Nephron progenitor cell (in vitro differentiated cells): ENCODE data around the gene MAN2C1.

Experiments
- DNase-seq: peaks from one replicate; pipeline ENCODE4 v3.0.0; 2021
- H3K27ac Mint-ChIP-seq: 2 replicates; pipeline ENCODE4 v1.8.0; 2021; ENCODE audit warnings: mild to moderate bottlenecking, moderate library complexity, mixed read lengths
- H3K27me3 Mint-ChIP-seq: 2 replicates; pipeline ENCODE4 v1.8.0; 2021; ENCODE audit warnings: mild to moderate bottlenecking, low read depth, mixed read lengths; ENCODE audit not compliant: poor library complexity
- H3K36me3 Mint-ChIP-seq: 2 replicates; pipeline ENCODE4 v1.8.0; 2021; ENCODE audit warnings: low read depth, mixed read lengths
- H3K4me1 Mint-ChIP-seq: 2 replicates; pipeline ENCODE4 v1.8.0; 2021; ENCODE audit warnings: mixed read lengths
- H3K4me3 Mint-ChIP-seq: 2 replicates; pipeline ENCODE4 v1.8.0; 2021; ENCODE audit warnings: mild to moderate bottlenecking, moderate library complexity, mixed read lengths
- H3K9me3 Mint-ChIP-seq: 2 replicates; pipeline ENCODE4 v1.8.0; 2021; ENCODE audit warnings: mild to moderate bottlenecking, moderate library complexity, mixed read lengths
- CTCF ChIP-seq: fragments of 200-600 bp; sonication (generic); IDR thresholded peaks from 2 replicates; pipeline ENCODE4 v1.5.0; 2021; ENCODE audit warnings: antibody characterized with exemption

MAN2C1 gene

GRCh38 chr15:75367913-75368688 lies at the start of gene MAN2C1:
TSS of gene MAN2C1 (minus strand) at chr15:75368607. CDS start at chr15:75368583, 24 bp downstream.
- peaks cover 21% of the 10 kb centered on the region for H3K36me3 Mint-ChIP-seq
- DNase-seq = peak; percentile 94
- H3K27ac Mint-ChIP-seq = peak within 1 kb of the TSS; percentile 98
- TF ChIP-seq CTCF = peak; percentile 48
- no peaks in the 10 kb centered on the region for H3K9me3 Mint-ChIP-seq
- no peaks in the 10 kb centered on the region for H3K27me3 Mint-ChIP-seq
- H3K4me3 Mint-ChIP-seq = peak within 1 kb of the TSS; percentile 92
- peaks cover 15% of the 10 kb centered on the region for H3K4me1 Mint-ChIP-seq

- no peaks in the 10 kb centered on the region for H3K4me1 Mint-ChIP-seq
- no peaks in the 10 kb centered on the region for H3K27me3 Mint-ChIP-seq
- H3K36me3 Mint-ChIP-seq = peaks cover 66% of the 10 kb centered on the region
- no peaks in the 10 kb centered on the region for H3K9me3 Mint-ChIP-seq
- H3K27ac Mint-ChIP-seq = no peak overlapping the region
- DNase-seq = no peak
- H3K4me3 Mint-ChIP-seq = no peak overlapping the region
- no peak for TF ChIP-seq CTCF
These were observed 48.2 kb upstream of the MAN2C1 start for GRCh38 chr15:75416584-75416983.

GRCh38 chr15:75410196-75410595 lies 41.8 kb upstream of the MAN2C1 start:
- no peak overlapping the region for H3K4me3 Mint-ChIP-seq
- no peak for DNase-seq
- H3K27me3 Mint-ChIP-seq = no peaks in the 10 kb centered on the region
- H3K27ac Mint-ChIP-seq = peak overlapping the region; percentile 13
- TF ChIP-seq CTCF = no peak
- H3K4me1 Mint-ChIP-seq = no peaks in the 10 kb centered on the region
- H3K36me3 Mint-ChIP-seq = peaks cover 94% of the 10 kb centered on the region
- no peaks in the 10 kb centered on the region for H3K9me3 Mint-ChIP-seq

GRCh38 chr15:75407083-75407482 lies 38.7 kb upstream of the MAN2C1 start:
- DNase-seq = no peak
- H3K27me3 Mint-ChIP-seq = no peaks in the 10 kb centered on the region
- TF ChIP-seq CTCF = no peak
- peaks cover 96% of the 10 kb centered on the region for H3K36me3 Mint-ChIP-seq
- no peak overlapping the region for H3K27ac Mint-ChIP-seq
- H3K4me1 Mint-ChIP-seq = no peaks in the 10 kb centered on the region
- H3K4me3 Mint-ChIP-seq = no peak overlapping the region
- no peaks in the 10 kb centered on the region for H3K9me3 Mint-ChIP-seq

- Mint-ChIP-seq H3K9me3 (no peaks in the 10 kb centered on the region), H3K4me1 (no peaks in the 10 kb centered on the region), H3K4me3 (no peak overlapping the region), H3K27ac (no peak overlapping the region), H3K27me3 (no peaks in the 10 kb centered on the region), H3K36me3 (peaks cover 88% of the 10 kb centered on the region)
- no peak for DNase-seq
- TF ChIP-seq CTCF = no peak
These were observed 35.5 kb upstream of the MAN2C1 start for GRCh38 chr15:75403892-75404291.

GRCh38 chr15:75397494-75397893 lies 29.1 kb upstream of the MAN2C1 start:
- Mint-ChIP-seq H3K9me3 (no peaks in the 10 kb centered on the region), H3K36me3 (peaks cover 71% of the 10 kb centered on the region), H3K4me1 (no peaks in the 10 kb centered on the region), H3K27ac (peak overlapping the region; percentile 68), H3K27me3 (no peaks in the 10 kb centered on the region), H3K4me3 (no peak overlapping the region)
- no peak for DNase-seq
- no peak for TF ChIP-seq CTCF
